NCI-H2029 treated with DMSO at 0.1 percent for 48 hours (cell line): ENCODE measurements around the gene COG3.

Source experiments
- DNase-seq: peaks from one replicate; lab custom pipeline; 2025; lab: John Stamatoyannopoulos, UW

Gene COG3

DNA sequence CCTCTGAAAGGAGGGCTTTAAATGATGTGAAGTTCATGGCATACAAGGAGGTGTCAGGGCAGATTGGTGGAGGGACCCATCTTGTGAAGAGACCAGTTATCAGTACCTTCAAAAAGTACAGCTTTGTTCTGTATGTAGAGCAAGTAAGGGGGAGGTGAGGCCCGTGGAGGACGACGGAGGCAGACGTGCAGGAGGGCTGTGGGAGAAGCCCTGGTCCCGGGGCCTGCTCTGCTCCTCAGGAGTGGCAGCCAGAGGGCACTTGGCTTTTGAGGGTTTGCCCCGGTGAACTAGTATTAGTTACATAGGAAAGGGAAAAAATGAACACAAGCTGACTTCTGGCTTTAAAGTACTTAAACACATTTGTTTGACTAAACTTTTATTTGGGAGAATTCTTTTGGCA is 42.1 kb downstream of the COG3 start:
- DNase-seq: no peak

DNA sequence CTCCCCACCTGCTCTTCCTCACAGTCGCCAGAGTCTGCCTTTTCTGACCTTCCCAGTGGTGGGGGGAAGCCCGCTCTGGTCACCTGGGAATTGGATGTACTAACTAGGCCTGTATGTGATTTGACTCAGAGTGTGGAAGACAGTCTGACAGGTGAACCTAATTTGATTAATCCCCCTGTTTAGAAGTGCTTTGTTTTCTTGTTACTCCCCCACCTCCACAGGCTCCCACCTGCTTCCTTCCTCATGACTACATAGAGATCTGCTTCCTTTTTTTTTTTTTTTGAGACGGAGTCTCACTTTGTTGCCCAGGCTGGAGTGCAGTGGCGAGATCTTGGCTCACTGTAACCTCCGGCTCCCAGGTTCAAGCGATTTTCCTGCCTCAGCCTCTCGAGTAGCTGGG is 44.0 kb downstream of the COG3 start:
- DNase-seq: no peak

DNA sequence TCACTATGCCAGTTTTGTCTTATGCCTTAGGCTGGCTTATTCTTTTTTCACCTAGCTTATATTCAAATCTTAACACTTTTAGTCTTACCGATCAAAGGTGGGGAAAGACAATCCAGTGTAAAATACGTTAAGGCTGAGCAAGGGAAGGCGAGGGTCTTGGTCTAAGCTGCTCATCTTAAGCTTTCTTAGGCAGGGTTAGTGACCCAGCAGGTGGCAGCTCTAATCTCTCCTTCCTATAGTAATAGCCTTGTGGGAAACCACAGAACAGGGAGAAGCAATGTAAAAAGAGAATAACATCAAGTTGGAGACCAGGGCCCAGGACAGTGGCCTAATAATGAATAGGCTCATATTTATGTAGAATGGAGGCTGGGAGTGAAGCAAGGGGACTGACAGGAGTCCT is 45.9 kb downstream of the COG3 start:
- no peak for DNase-seq

DNA sequence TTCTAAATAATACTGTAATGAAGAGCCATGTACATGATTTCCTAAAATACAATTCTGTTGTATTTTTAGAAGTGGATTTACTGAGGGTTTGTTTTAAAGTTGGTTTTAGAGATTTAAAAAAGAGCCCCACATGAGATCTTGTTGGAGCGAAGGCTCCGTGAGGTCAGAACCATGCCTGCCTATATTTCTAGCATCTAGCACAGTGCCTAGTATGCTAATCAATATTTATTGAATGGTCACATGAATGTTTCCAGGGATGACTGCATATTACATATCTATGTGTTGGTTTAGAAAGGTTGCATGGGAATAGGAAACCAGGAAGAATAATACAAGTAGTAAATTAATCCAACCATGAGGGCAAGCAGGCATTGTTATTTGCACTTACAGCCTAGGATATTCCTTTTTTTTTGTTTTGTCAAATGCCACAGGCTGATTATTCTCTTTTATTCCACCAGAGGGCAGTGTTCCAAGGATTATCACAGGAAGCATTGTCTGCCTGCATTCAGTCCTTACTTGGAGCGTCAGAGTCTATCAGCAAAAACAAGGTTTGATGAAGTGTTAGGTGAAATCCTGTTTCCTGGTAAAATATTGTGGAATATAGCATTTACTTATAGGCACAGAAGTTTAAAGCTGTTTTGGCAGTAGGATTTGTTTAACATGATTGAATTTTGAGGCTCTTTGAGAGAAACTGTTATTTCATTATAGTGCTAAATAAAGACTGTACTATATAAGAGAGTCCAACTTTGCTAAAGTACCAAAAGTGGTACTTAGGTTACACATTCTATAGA is 46.8 kb downstream of the COG3 start:
- peak; percentile 45 for DNase-seq

DNA sequence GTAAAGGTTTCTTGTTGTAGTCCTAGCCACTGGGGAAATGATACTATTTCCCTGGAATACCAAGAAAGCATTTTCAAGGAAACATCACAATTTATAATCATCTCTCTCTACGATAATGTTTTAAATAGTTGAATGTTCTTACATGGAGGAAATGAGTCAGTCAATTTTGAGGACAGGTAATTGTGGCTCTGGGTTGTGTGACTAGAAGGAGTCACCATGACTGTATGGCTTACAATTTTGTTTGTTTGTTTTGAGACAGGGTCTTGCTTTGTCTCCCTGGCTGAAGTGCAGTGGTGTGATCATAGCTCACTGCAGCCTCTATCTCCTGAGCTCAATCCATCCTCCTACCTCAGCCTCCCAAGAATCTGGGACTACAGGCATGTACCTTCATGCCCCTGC is 47.4 kb downstream of the COG3 start:
- no peak for DNase-seq

DNA sequence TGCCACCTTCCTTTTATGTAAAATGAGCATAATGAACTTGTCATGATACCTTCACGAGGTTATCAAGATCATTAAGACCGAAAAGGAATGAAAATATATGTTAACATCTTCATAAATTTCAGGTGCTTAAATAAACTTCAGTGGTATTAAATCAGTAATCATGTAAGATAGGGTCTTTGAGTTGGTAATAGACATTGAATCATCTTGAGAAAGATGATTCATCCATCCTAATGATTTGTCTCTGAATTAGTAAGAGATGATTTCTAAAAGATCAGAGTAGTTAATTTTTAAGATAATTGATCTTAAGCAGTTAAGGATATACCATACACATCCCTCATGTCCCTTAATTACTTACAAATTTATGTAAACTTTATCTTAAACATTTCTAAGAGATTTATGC is 52.0 kb downstream of the COG3 start:
- no peak for DNase-seq

DNA sequence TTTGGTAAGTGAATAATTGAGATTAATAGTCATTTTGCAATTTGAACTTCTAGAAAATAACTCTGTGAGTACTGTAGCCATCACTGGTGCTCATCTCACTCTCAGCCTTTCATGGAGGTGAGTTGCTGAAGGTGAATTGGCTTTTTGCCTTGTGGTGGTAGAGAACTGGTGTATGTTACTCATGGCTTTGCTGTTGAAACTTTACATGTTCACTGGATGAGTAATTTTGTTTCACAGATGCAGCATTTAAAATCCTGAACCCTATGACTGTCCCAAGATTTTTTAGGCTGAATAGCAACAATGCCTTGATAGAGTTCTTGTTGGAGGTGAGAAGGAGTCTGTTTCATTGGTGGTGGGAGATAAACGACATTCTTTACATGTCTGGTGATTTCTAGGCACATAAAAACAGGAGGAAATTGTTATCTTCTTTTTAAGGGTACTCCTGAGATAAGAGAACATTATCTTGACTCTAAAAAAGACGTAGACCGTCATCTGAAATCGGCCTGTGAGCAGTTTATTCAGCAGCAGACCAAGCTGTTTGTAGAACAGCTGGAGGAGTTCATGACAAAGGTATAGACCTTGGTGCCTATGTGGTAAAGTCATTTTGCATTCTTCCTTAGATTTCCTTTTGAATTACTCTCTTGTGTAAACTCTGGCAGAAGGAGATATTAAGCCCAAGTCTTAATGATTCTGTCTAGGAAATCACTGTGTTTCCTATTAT is 53.9 kb downstream of the COG3 start:
- no peak for DNase-seq

DNA sequence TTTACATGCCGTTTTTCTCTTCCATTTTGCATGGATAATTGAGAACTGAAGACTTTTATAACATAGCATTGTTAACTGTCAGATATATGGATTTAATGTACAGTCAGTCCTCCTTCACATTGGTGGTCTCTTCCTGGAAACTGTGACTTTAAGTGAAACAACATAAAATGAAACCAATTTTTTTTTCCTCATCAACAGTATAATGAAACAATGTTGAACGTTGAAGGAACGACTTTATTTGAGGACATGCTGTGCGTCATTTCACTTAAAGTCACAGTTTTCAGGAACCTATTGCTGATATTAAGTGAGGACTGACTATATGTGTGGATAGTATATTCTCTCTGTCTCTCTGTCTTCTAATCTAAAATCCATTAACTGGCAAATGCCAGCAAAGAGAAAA is 54.8 kb downstream of the COG3 start:
- no peak for DNase-seq

DNA sequence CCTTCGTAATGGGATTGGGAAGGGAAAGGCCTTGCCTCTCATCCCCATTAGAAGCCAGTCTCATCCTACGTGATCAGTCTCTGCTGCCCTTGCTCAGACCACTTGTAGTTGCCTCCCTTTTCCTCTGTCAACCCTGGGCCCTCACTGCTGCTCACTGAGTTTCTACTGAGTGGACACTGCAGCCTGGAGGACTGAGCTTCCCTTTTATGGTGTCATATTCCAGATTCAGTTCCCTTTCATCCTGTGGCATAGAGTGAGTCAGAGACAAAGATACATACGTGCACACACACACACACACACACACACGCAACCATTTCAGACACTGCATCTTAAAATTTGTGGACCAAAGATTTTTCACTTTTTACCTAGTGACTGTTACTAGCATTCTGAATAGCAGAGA is 56.6 kb downstream of the COG3 start:
- no peak for DNase-seq

DNA sequence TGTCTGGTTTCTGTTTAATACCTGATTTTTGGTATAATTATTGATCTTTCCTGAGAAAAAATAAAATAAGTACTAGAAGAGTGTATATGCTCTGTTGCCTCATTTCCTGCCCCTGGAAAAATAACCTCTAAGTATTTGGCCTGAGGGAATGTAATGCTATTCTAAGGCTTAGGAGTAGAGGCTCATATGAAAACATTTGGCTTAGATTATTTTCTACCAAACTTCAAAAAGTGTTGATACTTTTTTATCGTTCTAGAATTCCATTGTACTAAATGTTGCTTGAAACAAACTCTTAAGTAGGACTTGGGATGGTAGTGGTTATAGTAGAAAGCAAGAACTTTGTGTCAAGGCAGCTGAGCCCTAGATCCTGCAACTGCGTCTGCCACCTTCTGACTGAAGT is 57.8 kb downstream of the COG3 start:
- no peak for DNase-seq

DNA sequence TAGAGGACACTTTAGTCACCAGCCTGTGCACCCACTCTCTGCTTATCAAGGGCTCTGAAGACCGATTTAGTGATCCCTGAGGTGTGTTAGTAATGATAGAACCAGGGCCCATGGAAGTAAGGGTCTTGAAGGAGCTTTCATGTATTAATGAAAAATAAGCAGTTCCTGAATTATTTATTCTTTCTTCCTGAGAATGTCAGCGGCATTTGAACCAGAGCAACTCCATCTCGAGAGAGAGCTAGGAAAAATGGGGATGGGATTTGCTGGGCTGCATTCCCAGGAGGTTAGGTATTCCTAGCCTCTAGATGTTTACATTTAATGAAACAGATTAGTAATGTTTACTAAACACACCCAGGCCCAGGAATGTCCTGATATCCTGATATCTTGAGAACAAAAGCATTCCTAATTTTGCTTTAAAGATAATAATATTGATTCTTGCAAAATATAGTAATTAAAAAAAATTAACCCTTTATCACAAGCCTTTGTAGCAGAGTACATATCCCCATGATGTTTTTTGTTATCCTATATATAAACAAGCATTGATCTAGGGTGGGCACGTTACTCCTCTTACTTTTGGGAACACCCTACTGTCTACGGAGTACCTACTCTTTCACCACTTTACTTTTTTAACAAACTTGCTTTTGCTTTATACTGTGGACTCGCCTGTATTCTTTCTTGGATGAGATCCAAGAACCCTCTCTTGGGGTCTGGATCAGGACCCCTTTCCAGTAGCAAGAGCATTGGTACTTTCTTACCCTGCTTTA is 63.1 kb downstream of the COG3 start:
- DNase-seq: no peak

DNA sequence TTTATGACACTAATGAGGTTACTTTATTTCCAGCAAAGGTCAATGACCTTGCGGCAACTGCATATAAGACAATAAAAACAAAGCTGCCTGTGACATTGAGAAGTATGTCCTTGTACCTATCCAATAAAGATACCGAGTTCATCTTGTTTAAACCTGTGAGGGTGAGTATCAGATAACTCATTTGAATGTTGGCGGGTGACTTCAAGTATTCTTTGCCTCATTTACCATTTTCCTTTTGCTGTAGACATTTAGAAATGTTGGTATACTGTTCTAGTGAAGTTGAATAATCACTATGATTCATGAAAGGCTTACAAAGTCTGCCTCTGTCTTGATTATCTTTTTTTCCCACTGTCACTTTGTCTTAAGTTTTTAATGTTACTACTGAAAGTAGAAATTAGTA is 65.0 kb downstream of the COG3 start:
- DNase-seq: no peak

DNA sequence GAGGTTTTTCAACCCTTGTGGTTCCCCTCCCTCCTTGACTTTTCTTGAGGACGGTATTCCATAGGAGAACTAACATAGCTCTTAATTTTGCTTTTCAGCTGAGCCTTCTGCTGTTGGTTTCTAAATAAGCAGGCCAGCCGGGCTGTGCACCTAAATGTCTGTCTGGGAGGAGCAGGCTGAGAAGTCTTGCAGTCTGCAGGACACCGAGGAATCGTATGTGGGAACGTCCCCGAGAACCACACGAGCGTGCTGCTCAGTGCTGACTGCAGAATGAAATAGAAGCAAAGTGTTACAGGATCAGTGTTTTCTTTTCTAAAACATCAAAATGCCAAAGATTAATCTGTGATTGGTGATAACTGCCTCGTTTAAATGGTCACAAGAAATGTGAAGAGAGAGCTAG is 69.9 kb downstream of the COG3 start:
- no peak for DNase-seq

DNA sequence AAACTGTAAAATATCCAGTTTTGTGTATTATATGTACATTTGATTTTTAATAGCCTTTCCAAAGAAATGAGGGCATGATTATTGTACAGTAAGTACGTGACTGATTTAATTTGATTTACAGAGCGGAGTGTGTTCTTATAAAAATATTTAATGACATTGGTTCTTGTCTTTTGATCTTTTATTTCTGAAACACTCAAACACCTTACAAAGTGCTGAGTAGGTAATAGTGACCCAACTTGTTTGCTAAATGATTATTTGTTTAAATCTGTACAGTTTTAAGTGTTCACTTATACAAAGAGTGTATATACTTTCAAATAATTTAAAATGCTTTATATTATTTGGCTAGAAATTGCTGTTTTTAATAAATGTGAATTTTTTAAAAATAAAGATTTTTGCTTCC is 71.5 kb downstream of the COG3 start:
- DNase-seq: no peak

DNA sequence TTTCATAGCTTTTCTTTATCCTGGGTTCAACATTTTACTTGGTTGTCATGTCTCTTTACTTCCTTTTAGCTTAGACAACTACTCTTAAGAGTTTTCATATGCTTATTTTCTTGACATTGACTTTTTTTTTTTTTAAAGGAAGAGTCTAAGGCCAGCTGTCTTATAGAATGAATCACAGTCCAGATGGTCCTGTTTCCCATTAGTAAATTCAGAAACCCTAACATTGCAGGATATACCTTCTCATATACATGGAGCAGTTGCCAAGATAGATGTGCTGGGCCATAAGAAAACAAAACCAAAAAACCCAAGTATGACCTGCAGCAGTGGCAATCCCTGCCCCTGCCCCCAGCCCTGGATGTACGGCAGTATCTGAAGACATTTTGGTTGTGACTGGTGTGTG is 72.8 kb downstream of the COG3 start:
- no peak for DNase-seq

DNA sequence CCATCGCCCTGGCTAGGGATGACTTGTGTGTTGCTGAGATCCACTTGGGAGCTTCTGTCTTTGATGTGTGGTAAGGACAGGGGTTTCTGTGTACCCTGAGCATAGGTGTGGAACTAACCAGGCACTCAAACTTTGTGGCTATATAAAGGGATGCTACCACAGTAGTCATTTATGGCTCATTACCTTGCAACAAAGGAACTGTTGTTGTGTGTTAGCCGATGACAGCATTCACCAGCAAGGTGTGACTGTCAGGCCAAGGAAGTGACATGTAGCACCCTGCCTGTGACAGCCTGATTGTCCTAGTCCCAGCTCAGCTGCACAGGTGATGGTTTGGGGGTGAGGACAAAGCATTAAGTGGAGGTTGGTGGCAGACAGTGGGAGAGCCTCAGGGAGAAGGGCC is 73.6 kb downstream of the COG3 start:
- DNase-seq: no peak

DNA sequence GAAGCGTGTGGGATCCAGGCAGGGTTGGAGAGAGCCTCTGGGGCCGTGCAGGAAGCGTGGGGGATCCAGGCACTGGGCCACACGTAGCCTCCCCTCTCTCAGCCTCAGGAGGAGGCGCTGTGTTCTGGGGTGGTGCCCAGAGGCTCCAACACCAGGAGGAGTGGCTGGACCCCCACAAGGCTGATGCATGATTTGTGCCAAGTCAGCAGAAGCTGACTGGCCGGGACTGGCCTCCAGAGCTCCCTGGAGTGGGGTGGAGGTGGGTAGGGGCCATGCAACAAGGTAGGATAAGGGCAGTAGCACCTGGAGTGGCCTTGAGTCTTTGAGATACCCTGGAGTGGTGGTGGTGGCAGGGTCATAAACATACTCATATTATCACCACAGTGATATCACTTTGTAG is 75.5 kb downstream of the COG3 start:
- DNase-seq: no peak

DNA sequence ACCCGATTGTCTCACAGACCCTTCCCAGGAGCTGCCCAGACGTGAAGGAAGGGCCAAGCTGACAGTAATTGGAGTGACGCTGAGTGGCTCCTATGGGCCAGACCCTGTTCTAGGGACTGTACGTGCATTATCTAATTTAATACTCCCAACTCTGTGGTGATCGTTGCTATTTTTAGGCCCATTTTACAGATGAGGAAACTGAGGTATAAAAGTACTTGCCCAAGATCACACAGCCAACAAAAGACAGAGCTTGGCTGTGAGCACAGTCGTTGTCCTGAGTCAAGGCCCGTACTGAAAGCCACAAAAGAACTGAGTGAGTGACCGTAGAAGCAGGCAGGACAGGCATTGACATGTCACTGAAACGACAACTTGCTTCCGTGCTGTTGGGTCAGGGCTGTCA is 76.1 kb downstream of the COG3 start:
- no peak for DNase-seq

DNA sequence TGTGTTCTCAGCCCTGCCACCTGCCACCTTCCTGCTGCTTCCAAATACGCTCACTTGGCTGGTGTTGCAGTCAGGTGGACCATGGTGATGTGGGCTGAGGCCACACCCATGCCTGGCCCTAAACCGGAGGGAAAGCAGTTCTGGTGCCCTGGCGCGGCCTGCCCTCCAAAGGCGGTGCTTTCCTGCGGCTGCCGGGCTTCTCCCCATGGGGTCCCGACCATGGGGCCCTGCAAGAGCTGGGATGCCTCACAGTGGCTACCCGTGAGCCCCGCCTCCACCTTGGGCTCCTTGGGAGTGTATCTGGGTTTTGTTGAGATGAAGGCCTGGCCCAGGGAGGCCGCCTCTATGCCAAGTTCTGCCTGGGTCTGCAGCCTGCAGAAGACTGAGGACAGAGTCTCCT is 77.1 kb downstream of the COG3 start:
- DNase-seq: no peak

DNA sequence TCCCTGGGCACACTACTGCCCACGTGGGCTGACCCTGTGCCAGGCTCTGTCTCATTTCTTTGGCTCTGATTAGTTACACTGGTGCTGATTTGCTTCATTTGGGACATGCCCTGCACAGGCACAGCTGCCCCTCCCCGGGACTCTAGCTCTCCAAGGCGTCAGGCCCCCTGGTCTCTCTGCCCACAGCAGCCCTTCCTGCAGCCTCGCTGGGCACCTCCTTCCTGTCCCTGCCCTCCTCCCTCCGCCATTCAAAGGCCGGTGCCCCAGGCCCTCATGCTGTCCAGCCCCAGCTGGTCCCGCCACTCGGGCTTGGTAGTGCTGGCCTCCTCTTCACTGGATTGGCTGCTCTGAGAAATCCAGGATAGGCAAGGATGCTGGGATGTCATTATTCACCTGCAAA is 77.7 kb downstream of the COG3 start:
- DNase-seq: no peak

DNA sequence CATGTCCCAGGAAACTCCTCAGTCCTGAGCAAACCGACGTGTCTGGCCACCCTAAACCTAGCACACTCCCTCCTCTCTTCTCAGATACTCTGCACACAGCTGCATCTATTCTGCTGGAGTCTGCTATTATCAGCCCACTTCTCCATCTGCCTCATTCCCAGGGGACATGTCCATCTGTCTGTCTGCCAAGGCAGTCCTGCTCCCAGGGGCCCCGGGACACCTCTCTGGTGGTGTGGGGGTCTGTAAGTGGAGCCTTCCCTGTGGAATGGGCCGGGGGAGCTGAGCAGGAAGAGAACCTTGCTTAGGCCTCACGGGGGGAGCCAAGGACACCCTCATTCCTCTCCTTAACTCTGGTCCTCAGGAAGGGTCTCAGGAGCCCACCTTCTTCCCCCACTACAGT is 78.1 kb downstream of the COG3 start:
- DNase-seq: no peak

DNA sequence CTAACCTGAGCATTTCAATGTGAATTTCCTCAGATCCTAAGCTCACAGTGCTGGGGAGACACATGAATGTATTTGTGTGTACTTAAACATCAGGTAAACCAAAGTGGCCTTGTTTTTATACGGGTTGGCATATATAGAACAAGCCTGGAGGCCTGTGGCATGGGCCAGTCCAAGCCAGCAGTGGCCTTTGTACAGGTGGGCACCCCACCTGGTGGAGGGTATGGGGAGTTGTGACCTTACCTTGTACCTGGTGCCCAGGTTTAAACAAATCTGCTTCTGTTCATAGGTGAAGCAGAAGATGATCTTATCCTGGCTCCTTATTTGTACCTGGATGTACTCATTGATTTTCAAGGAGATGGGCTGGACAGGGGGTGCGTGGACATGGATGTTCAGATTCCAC is 79.8 kb downstream of the COG3 start:
- no peak for DNase-seq
